NT2/D1 (cell line): ENCODE measurements around the gene HLF.

Source experiments
- DNase-seq: peaks from one replicate; pipeline ENCODE4 v3.0.0-alpha.2; 2011; ENCODE audit warnings: low read depth, low spot score
- H3K27me3 ChIP-seq: 2 replicates; pipeline ENCODE4 v1.6.0; 2011; ENCODE audit warnings: mild to moderate bottlenecking; ENCODE audit not compliant: insufficient read length, insufficient read depth
- H3K36me3 ChIP-seq: 2 replicates; pipeline ENCODE4 v1.6.1; 2011; ENCODE audit warnings: mild to moderate bottlenecking, low read length, mixed read lengths; ENCODE audit not compliant: insufficient read depth, insufficient read length
- H3K4me1 ChIP-seq: 2 replicates; pipeline ENCODE4 v1.5.1; 2011; ENCODE audit not compliant: insufficient read depth, insufficient read length
- H3K4me3 ChIP-seq: 2 replicates; pipeline ENCODE4 v1.5.1; 2011; ENCODE audit warnings: low read depth; ENCODE audit not compliant: insufficient read length
- H3K9ac ChIP-seq: 2 replicates; pipeline ENCODE4 v1.6.0; 2011; ENCODE audit warnings: low read depth; ENCODE audit not compliant: insufficient read length
- H3K9me3 ChIP-seq: 2 replicates; pipeline ENCODE4 v1.5.1; 2011; ENCODE audit warnings: mild to moderate bottlenecking, low read length; ENCODE audit not compliant: insufficient read depth
- SUZ12 ChIP-seq: IDR thresholded peaks from 2 replicates; pipeline ENCODE4 v1.6.1; 2011; ENCODE audit not compliant: insufficient read length, insufficient read depth; ENCODE audit errors: extremely low read depth
- YY1 ChIP-seq: IDR thresholded peaks from 2 replicates; pipeline ENCODE4 v1.6.1; 2011; ENCODE audit not compliant: insufficient read length, insufficient read depth
- ZNF274 ChIP-seq: IDR thresholded peaks from 2 replicates; pipeline ENCODE4 v1.6.1; 2011; ENCODE audit warnings: mild to moderate bottlenecking, low read depth, low read length

Gene HLF

GRCh38 chr17:55334285-55334684, 69.5 kb downstream of the HLF start:
- Histone ChIP-seq H3K4me1 (peaks cover 7% of the 10 kb centered on the region), H3K9ac (no peak overlapping the region), H3K36me3 (no peaks in the 10 kb centered on the region), H3K27me3 (no peaks in the 10 kb centered on the region), H3K4me3 (no peak overlapping the region), H3K9me3 (no peaks in the 10 kb centered on the region)
- no peak for DNase-seq
- no peak for TF ChIP-seq YY1
- no peak for TF ChIP-seq SUZ12
- no peak for TF ChIP-seq ZNF274

DNA sequence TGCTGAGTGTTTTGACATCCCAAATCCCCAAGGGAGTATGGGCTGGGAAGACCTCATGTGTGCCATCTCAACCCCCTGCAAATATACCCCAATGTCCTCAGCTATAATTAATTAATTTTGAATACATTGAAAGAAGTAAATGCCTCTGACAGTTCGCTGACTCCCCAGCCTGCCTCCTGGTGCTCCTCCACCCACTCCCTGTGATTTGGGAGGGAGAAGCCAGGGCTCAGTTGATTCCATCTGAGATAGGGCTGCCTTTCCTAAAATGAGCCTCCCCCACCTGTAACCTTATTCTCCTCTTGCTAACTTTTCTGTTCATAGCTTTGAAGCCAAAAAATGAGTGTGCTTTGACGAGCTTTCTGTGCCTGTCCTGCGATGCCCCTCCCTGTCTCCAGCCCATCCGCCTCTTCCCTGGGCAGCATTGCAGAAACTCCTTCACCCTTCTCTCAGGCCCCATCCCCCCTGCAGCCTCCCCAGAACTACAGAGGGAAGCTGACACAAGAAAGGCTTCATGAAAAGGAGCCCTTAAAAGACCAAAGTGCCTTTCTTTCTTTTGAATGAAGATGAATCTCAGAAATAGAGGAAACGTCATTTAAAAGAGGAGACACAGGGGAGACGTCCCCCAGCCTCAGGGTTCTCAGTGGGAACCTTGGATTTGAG, 70.3 kb downstream of the HLF start:
- Histone ChIP-seq H3K9ac (peak overlapping the region; percentile 12), H3K4me3 (peak overlapping the region; percentile 13), H3K27me3 (no peaks in the 10 kb centered on the region), H3K9me3 (no peaks in the 10 kb centered on the region), H3K36me3 (no peaks in the 10 kb centered on the region), H3K4me1 (peaks cover 7% of the 10 kb centered on the region)
- no peak for DNase-seq
- TF ChIP-seq ZNF274 (no peak), SUZ12 (no peak), YY1 (no peak)

GRCh38 chr17:55335625-55336024, 70.9 kb downstream of the HLF start:
- Histone ChIP-seq H3K9ac (no peak overlapping the region), H3K4me3 (no peak overlapping the region), H3K27me3 (no peaks in the 10 kb centered on the region), H3K4me1 (peaks cover 7% of the 10 kb centered on the region), H3K9me3 (no peaks in the 10 kb centered on the region), H3K36me3 (no peaks in the 10 kb centered on the region)
- TF ChIP-seq SUZ12 (no peak), YY1 (no peak), ZNF274 (no peak)
- no peak for DNase-seq

GRCh38 chr17:55336426-55336825, 71.7 kb downstream of the HLF start:
- Histone ChIP-seq H3K9me3 (no peaks in the 10 kb centered on the region), H3K4me3 (no peak overlapping the region), H3K9ac (no peak overlapping the region), H3K4me1 (peaks cover 7% of the 10 kb centered on the region), H3K36me3 (no peaks in the 10 kb centered on the region), H3K27me3 (no peaks in the 10 kb centered on the region)
- DNase-seq, result no peak
- TF ChIP-seq YY1 (no peak), SUZ12 (no peak), ZNF274 (no peak)

DNA sequence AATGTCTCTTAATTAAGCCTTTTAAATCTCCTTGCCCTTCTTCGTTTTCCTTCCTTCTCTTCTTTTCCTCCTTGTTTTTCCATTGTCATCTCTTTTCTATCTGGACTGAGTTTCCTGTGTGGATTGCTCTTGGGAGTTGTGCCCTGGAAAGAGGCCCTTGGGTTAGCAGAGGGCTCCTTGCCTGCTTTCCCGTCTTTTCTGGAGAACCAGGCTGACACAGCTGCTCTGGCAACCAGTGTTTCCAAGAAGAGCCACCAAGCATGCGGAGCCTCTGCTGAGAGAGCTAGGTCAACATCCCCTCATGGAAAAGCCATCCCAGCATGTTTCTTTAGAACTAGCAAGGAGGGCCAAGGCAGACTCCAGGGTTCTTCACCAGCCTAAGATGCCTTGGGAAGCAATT, 75.4 kb downstream of the HLF start:
- H3K9me3 ChIP-seq, result no peaks in the 10 kb centered on the region
- no peaks in the 10 kb centered on the region for H3K27me3 ChIP-seq
- TF ChIP-seq SUZ12 (no peak), ZNF274 (no peak), YY1 (no peak)
- no peak overlapping the region for H3K4me3 ChIP-seq
- H3K36me3 ChIP-seq, result no peaks in the 10 kb centered on the region
- no peaks in the 10 kb centered on the region for H3K4me1 ChIP-seq
- H3K9ac ChIP-seq, result no peak overlapping the region
- DNase-seq, result no peak

GRCh38 chr17:55340686-55341085, 75.9 kb downstream of the HLF start:
- no peak for DNase-seq
- no peak overlapping the region for H3K9ac ChIP-seq
- TF ChIP-seq YY1 (no peak), ZNF274 (no peak), SUZ12 (no peak)

DNA sequence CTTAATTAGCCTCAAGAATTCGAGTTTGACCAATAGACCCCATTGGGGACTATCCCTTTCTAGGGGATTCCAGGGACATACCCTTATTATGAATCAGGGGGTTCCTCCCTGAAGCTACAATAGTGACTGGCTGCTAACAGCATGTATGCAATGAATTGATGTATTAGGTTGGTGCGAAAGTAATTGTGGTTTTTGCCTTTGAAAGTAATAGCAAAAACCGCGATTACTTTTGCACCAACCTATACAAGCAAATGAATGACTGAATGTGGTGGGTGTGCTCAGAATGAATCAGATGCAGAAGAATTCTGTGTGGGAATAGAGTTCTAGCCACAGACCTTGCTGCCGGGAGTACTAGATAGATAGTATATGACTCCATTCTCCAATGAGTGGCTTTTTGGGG, 76.7 kb downstream of the HLF start:
- H3K4me1 ChIP-seq, result no peaks in the 10 kb centered on the region
- DNase-seq, result no peak
- no peak for TF ChIP-seq SUZ12
- no peak for TF ChIP-seq ZNF274
- no peak for TF ChIP-seq YY1

More at GRCh38 chr17:55340686-55341085, 75.9 kb downstream of the HLF start:
- Histone ChIP-seq H3K27me3 (no peaks in the 10 kb centered on the region), H3K4me3 (no peak overlapping the region), H3K9me3 (no peaks in the 10 kb centered on the region), H3K4me1 (no peaks in the 10 kb centered on the region), H3K36me3 (no peaks in the 10 kb centered on the region)

More for the DNA sequence above, 76.7 kb downstream of the HLF start:
- Histone ChIP-seq H3K27me3 (no peaks in the 10 kb centered on the region), H3K36me3 (no peaks in the 10 kb centered on the region), H3K4me3 (no peak overlapping the region), H3K9me3 (peaks cover under 1% of the 10 kb centered on the region; the same call in 1 of the 2 replicates), H3K9ac (no peak overlapping the region)
